ENCODE measurements around the gene RFFL. TPM values are rescaled to one million over a fixed set of nuclear protein-coding genes. Genes with fewer than 3 reads are reported as not detected.

The RFFL gene
- polyA plus RNA-seq, 1 donor from 2014 or later = 6.6 TPM

DNA sequence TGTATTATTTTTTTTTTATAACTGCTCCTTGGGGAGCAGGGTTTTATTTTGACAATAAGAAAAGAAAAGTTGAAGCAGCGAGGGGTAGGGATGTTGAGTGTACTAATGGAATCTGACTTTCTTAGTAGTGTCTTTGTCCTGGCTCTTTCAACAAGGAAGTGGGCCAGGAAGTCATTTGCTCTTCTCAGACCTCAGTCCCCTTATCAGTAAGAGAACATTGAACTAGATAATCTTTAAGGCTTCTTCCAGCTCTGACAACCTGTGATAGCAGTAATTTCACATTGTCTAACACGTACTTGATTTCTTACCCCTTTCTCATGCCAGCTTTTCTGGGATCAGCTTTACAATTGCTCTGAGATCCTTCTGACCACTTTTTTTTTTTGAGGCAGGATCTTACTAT, 74.9 kb downstream of the RFFL start:
- Histone ChIP-seq H3K9me3 (ENCODE audit: low read length) (no peaks in the 10 kb centered on the region), H4K20me1 (ENCODE audit: insufficient read depth) (no peaks in the 10 kb centered on the region), H3K4me2 (ENCODE audit: low read length) (no peak overlapping the region), H3K4me3 (ENCODE audit: low read length) (no peak overlapping the region), H3K27me3 (ENCODE audit: insufficient read depth, low read depth, low read length) (no peaks in the 10 kb centered on the region), H3K9me2 (ENCODE audit: insufficient read depth, low read length) (no peaks in the 10 kb centered on the region), H3F3A (ENCODE audit: insufficient read depth, low read length, poor library complexity, severe bottlenecking) (no peaks in the 10 kb centered on the region), H3K36me3 (ENCODE audit: insufficient read depth, low read length) (no peaks in the 10 kb centered on the region), H2AFZ (ENCODE audit: low read depth, low read length) (no peak overlapping the region), H3K27ac (ENCODE audit: low read length) (no peak overlapping the region), H3K79me2 (replicated peaks; ENCODE audit: insufficient read depth, low read length) (peaks cover 9% of the 10 kb centered on the region), H3K9ac (ENCODE audit: low read length) (no peak overlapping the region)
- TF ChIP-seq SMC3 (conservative IDR thresholded peaks at IDR 0.05; ENCODE audit: poor library complexity) (no peak), EP300 (conservative IDR thresholded peaks at IDR 0.05; ENCODE audit: poor library complexity, severe bottlenecking) (no peak)

DNA sequence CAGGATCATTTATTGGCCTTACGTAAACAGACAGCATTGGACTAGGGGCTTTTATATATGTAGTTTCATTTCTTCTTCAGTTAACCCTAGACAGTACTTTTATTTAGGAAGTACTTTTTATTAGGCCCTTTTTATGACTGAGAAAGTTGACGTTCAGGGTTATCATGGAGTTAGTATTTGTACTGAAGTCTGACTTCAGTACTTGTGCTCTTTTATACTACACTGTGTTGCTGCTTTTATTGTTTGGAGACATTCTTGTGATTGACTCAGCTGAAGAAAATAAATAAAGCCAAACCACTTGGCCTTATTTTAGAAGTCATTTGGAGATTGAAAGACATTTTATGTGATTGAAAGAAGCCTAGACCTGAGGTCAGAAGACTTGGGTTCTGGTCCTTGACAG, 76.3 kb downstream of the RFFL start:
- no peaks in the 10 kb centered on the region for H4K20me1 ChIP-seq (ENCODE audit: insufficient read depth)
- no peaks in the 10 kb centered on the region for H3K36me3 ChIP-seq (ENCODE audit: insufficient read depth, low read length)
- H3K4me3 ChIP-seq (ENCODE audit: low read length) = no peak overlapping the region
- TF ChIP-seq MXI1 (conservative IDR thresholded peaks at IDR 0.05; ENCODE audit: poor library complexity, severe bottlenecking) (no peak), EP300 (conservative IDR thresholded peaks at IDR 0.05; ENCODE audit: poor library complexity, severe bottlenecking) (no peak)
- H3K9me3 ChIP-seq (ENCODE audit: low read length) = no peaks in the 10 kb centered on the region
- H3K9ac ChIP-seq (ENCODE audit: low read length) = no peak overlapping the region
- H3K4me2 ChIP-seq (ENCODE audit: low read length) = no peak overlapping the region
- H3K27ac ChIP-seq (ENCODE audit: low read length) = no peak overlapping the region
- peaks cover 22% of the 10 kb centered on the region for H3K79me2 ChIP-seq (replicated peaks; ENCODE audit: insufficient read depth, low read length)
- H2AFZ ChIP-seq (ENCODE audit: low read depth, low read length) = no peak overlapping the region
- no peaks in the 10 kb centered on the region for H3K9me2 ChIP-seq (ENCODE audit: insufficient read depth, low read length)
- H3K27me3 ChIP-seq (ENCODE audit: insufficient read depth, low read depth, low read length) = no peaks in the 10 kb centered on the region
- no peaks in the 10 kb centered on the region for H3F3A ChIP-seq (ENCODE audit: insufficient read depth, low read length, poor library complexity, severe bottlenecking)

GRCh38 chr17:34981538-34982241, 81.8 kb downstream of the RFFL start:
- peak overlapping the region; percentile 34 for H2AFZ ChIP-seq (ENCODE audit: low read depth, low read length)
- H4K20me1 ChIP-seq (ENCODE audit: insufficient read depth) = no peaks in the 10 kb centered on the region
- peaks cover 33% of the 10 kb centered on the region for H3K79me2 ChIP-seq (replicated peaks; ENCODE audit: insufficient read depth, low read length)
- H3K27ac ChIP-seq (ENCODE audit: low read length) = peak overlapping the region; percentile 83
- H3F3A ChIP-seq (ENCODE audit: insufficient read depth, low read length, poor library complexity, severe bottlenecking) = no peaks in the 10 kb centered on the region
- H3K36me3 ChIP-seq (ENCODE audit: insufficient read depth, low read length) = no peaks in the 10 kb centered on the region
- no peaks in the 10 kb centered on the region for H3K9me3 ChIP-seq (ENCODE audit: low read length)
- TF ChIP-seq MXI1 (conservative IDR thresholded peaks at IDR 0.05; ENCODE audit: poor library complexity, severe bottlenecking) = no peak
- TF ChIP-seq POLR2AphosphoS5 (IDR thresholded peaks at IDR 0.05) = no peak
- TF ChIP-seq EP300 (conservative IDR thresholded peaks at IDR 0.05; ENCODE audit: poor library complexity, severe bottlenecking) = no peak
- TF ChIP-seq TAF1 (IDR thresholded peaks at IDR 0.05; ENCODE audit: low read depth) = no peak
- H3K9me2 ChIP-seq (ENCODE audit: insufficient read depth, low read length) = no peaks in the 10 kb centered on the region
- H3K9ac ChIP-seq (ENCODE audit: low read length) = peak overlapping the region; percentile 94
- no peaks in the 10 kb centered on the region for H3K27me3 ChIP-seq (ENCODE audit: insufficient read depth, low read depth, low read length)
- H3K4me2 ChIP-seq (ENCODE audit: low read length) = peak overlapping the region; percentile 85
- H3K4me3 ChIP-seq (ENCODE audit: low read length) = peak overlapping the region; percentile 80

- H3K9ac ChIP-seq (ENCODE audit: low read length) = peak overlapping the region; percentile 94
- H3K9me3 ChIP-seq (ENCODE audit: low read length) = no peaks in the 10 kb centered on the region
- peak overlapping the region; percentile 83 for H3K27ac ChIP-seq (ENCODE audit: low read length)
- no peaks in the 10 kb centered on the region for H3F3A ChIP-seq (ENCODE audit: insufficient read depth, low read length, poor library complexity, severe bottlenecking)
- no peaks in the 10 kb centered on the region for H3K27me3 ChIP-seq (ENCODE audit: insufficient read depth, low read depth, low read length)
- TF ChIP-seq SMC3 (conservative IDR thresholded peaks at IDR 0.05; ENCODE audit: poor library complexity) (peak; percentile 40), EP300 (conservative IDR thresholded peaks at IDR 0.05; ENCODE audit: poor library complexity, severe bottlenecking) (peak; percentile 61), TAF1 (IDR thresholded peaks at IDR 0.05; ENCODE audit: low read depth) (no peak), RAD21 (conservative IDR thresholded peaks at IDR 0.05) (peak; percentile 16), POLR2AphosphoS5 (IDR thresholded peaks at IDR 0.05) (no peak), CTCF (IDR thresholded peaks at IDR 0.05; ENCODE audit: poor library complexity, severe bottlenecking) (peak; percentile 39), EZH2 (IDR thresholded peaks at IDR 0.05; ENCODE audit: borderline replicate concordance, insufficient read depth, low read length, poor library complexity, severe bottlenecking) (no peak), MXI1 (conservative IDR thresholded peaks at IDR 0.05; ENCODE audit: poor library complexity, severe bottlenecking) (no peak)
- TF ChIP-seq, protein P1, sequence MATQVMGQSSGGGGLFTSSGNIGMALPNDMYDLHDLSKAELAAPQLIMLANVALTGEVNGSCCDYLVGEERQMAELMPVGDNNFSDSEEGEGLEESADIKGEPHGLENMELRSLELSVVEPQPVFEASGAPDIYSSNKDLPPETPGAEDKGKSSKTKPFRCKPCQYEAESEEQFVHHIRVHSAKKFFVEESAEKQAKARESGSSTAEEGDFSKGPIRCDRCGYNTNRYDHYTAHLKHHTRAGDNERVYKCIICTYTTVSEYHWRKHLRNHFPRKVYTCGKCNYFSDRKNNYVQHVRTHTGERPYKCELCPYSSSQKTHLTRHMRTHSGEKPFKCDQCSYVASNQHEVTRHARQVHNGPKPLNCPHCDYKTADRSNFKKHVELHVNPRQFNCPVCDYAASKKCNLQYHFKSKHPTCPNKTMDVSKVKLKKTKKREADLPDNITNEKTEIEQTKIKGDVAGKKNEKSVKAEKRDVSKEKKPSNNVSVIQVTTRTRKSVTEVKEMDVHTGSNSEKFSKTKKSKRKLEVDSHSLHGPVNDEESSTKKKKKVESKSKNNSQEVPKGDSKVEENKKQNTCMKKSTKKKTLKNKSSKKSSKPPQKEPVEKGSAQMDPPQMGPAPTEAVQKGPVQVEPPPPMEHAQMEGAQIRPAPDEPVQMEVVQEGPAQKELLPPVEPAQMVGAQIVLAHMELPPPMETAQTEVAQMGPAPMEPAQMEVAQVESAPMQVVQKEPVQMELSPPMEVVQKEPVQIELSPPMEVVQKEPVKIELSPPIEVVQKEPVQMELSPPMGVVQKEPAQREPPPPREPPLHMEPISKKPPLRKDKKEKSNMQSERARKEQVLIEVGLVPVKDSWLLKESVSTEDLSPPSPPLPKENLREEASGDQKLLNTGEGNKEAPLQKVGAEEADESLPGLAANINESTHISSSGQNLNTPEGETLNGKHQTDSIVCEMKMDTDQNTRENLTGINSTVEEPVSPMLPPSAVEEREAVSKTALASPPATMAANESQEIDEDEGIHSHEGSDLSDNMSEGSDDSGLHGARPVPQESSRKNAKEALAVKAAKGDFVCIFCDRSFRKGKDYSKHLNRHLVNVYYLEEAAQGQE (IDR thresholded peaks at IDR 0.05; ENCODE audit: borderline replicate concordance) = no peak
- H3K36me3 ChIP-seq (ENCODE audit: insufficient read depth, low read length) = no peaks in the 10 kb centered on the region
- peak overlapping the region; percentile 85 for H3K4me2 ChIP-seq (ENCODE audit: low read length)
- peaks cover 33% of the 10 kb centered on the region for H3K79me2 ChIP-seq (replicated peaks; ENCODE audit: insufficient read depth, low read length)
- no peaks in the 10 kb centered on the region for H4K20me1 ChIP-seq (ENCODE audit: insufficient read depth)
- H3K4me3 ChIP-seq (ENCODE audit: low read length) = peak overlapping the region; percentile 80
- H2AFZ ChIP-seq (ENCODE audit: low read depth, low read length) = peak overlapping the region; percentile 34
- no peaks in the 10 kb centered on the region for H3K9me2 ChIP-seq (ENCODE audit: insufficient read depth, low read length)
Observed at GRCh38 chr17:34980681-34981537, 82.6 kb downstream of the RFFL start.

Measured in neural cell (in vitro differentiated cells).